Fibroblast of pulmonary artery (primary cell): ENCODE measurements around the gene POLE.

Experiments
- DNase-seq: peaks from one replicate; pipeline ENCODE4 v3.0.0-alpha.2; 2010; ENCODE audit warnings: low read depth
- H3K4me3 ChIP-seq: replicated peaks from 2 replicates; pipeline ENCODE4 v1.5.1; 2011; ENCODE audit warnings: low read depth, mild to moderate bottlenecking, control low read depth, low read length, moderate library complexity
- CTCF ChIP-seq: IDR thresholded peaks from 2 replicates; pipeline ENCODE4 v1.5.1; 2011; ENCODE audit warnings: mild to moderate bottlenecking, control low read depth, low read length, inconsistent platforms; ENCODE audit errors: missing control alignments

POLE gene

GRCh38 chr12:132661972-132662371 lies 25.2 kb downstream of the POLE start:
- H3K4me3 ChIP-seq, result no peak overlapping the region
- no peak for DNase-seq
- TF ChIP-seq CTCF, result no peak

GRCh38 chr12:132660996-132661395 lies 26.1 kb downstream of the POLE start:
- no peak for TF ChIP-seq CTCF
- H3K4me3 ChIP-seq, result no peak overlapping the region
- no peak for DNase-seq

- DNase-seq, result no peak
- TF ChIP-seq CTCF, result no peak
Measured at GRCh38 chr12:132660052-132660451, 27.1 kb downstream of the POLE start.

GRCh38 chr12:132659146-132659545 lies 28.0 kb downstream of the POLE start:
- DNase-seq, result no peak
- TF ChIP-seq CTCF, result no peak
- H3K4me3 ChIP-seq, result no peak overlapping the region

More at GRCh38 chr12:132660052-132660451, 27.1 kb downstream of the POLE start:
- H3K4me3 ChIP-seq, result no peak overlapping the region

GRCh38 chr12:132658149-132658894 lies 28.8 kb downstream of the POLE start:
- no peak for DNase-seq
- no peak for TF ChIP-seq CTCF

GRCh38 chr12:132657004-132657727 lies 30.0 kb downstream of the POLE start:
- no peak for TF ChIP-seq CTCF
- DNase-seq, result no peak
- no peak overlapping the region for H3K4me3 ChIP-seq

More at GRCh38 chr12:132658149-132658894, 28.8 kb downstream of the POLE start:
- H3K4me3 ChIP-seq, result no peak overlapping the region
